B cell (primary cell): ENCODE results near the gene FRMD6. TPM values are rescaled to one million over a fixed set of nuclear protein-coding genes. Genes with fewer than 3 reads are reported as not detected.

Experiments
- ATAC-seq: fragments of 200-7000 bp; cut with Tn5 transposase; one replicate; pipeline ENCODE4 v1.10.0; 2021; ENCODE audit warnings: low read depth, mild to moderate bottlenecking, moderate number of reproducible peaks, moderate library complexity
- CTCF ChIA-PET: fragments of 350-600 bp; sonication (Branson Sonifier 250); formaldehyde crosslinking; loops from one replicate; lab custom pipeline; 2021; ENCODE audit warnings: antibody characterized with exemption, inconsistent platforms; lab: Charles Lee
- POLR2A ChIA-PET: fragments of 350-600 bp; sonication (Branson Sonifier 250); formaldehyde crosslinking; loops from one replicate; lab custom pipeline; 2021; ENCODE audit warnings: antibody characterized with exemption; lab: Charles Lee
- DNase-seq: peaks from one replicate; pipeline ENCODE4 v3.0.0; 2013
- H2AFZ ChIP-seq: 2 replicates; pipeline ENCODE4 v1.6.1; 2012; ENCODE audit warnings: mild to moderate bottlenecking, low read depth, low read length; ENCODE audit not compliant: insufficient read depth, poor library complexity, severe bottlenecking
- H3K27ac ChIP-seq, 2 donors: 1 replicate in 1 of 2; 2 replicates in 1 of 2; pipeline ENCODE4 v1.5.1; 2012 to 2013; ENCODE audit warnings: low read length in 2 of 2, mild to moderate bottlenecking in 2 of 2, moderate library complexity in 1 of 2
- H3K27me3 ChIP-seq, 4 experiments: fragments of 200-600 bp in 1 of 4; sonication (generic) in 1 of 4; replicated peaks in 1 of 4; 1 replicate in 2 of 4; 2 replicates in 2 of 4; pipeline versions ENCODE4 v1.6.1 to v1.7.0; 2013 to 2016; ENCODE audit warnings: low read length in 3 of 4, mild to moderate bottlenecking in 2 of 4, mixed read lengths in 1 of 4, moderate library complexity in 1 of 4; ENCODE audit not compliant: insufficient read depth in 4 of 4, control insufficient read depth in 3 of 4; ENCODE audit errors: control extremely low read depth in 1 of 4
- H3K36me3 ChIP-seq, 2 experiments: replicated peaks in 1 of 2; 1 replicate in 1 of 2; 2 replicates in 1 of 2; pipeline versions ENCODE4 v1.6.1 to v1.7.1; 2013; ENCODE audit warnings: low read length in 1 of 2; ENCODE audit not compliant: insufficient read depth in 2 of 2, control insufficient read depth in 1 of 2; ENCODE audit errors: control extremely low read depth in 1 of 2, extremely low read depth in 1 of 2
- H3K4me1 ChIP-seq, 2 donors: fragments of 200-600 bp in 1 of 2; sonication (generic) in 1 of 2; 1 replicate in 1 of 2; 2 replicates in 1 of 2; pipeline versions ENCODE4 v1.5.1 to v1.6.1; 2013 to 2017; ENCODE audit warnings: low read length in 2 of 2; ENCODE audit not compliant: control insufficient read depth in 2 of 2, insufficient read depth in 2 of 2
- H3K4me2 ChIP-seq: replicated peaks from 2 replicates; pipeline ENCODE3; 2012; ENCODE audit warnings: mild to moderate bottlenecking, low read depth, low read length; ENCODE audit not compliant: poor library complexity, severe bottlenecking
- H3K4me3 ChIP-seq, 5 experiments: fragments of 200-600 bp in 1 of 5; sonication (generic) in 1 of 5; 1 replicate in 3 of 5; 2 replicates in 2 of 5; pipeline versions ENCODE4 v1.5.1 to v1.7.0; 2011 to 2016; ENCODE audit warnings: low read length in 4 of 5, mild to moderate bottlenecking in 4 of 5, low read depth in 2 of 5, control low read depth in 1 of 5, moderate library complexity in 1 of 5; ENCODE audit not compliant: insufficient read depth in 1 of 5; ENCODE audit errors: control extremely low read depth in 1 of 5, extremely low read depth in 1 of 5
- H3K79me2 ChIP-seq: fragments of 200-600 bp; sonication (generic); one replicate; pipeline ENCODE4 v1.6.0; 2016; ENCODE audit warnings: low read length; ENCODE audit not compliant: control insufficient read depth, insufficient read depth
- H3K9ac ChIP-seq: fragments of 200-600 bp; sonication (generic); 2 replicates; pipeline ENCODE4 v1.6.1; 2017; ENCODE audit warnings: mild to moderate bottlenecking, low read length, moderate library complexity
- H3K9me3 ChIP-seq, 3 donors: one replicate each; pipeline versions ENCODE4 v1.6.1 to v1.7.1; 2013; ENCODE audit warnings: low read length in 2 of 3; ENCODE audit not compliant: control insufficient read depth in 2 of 3, insufficient read depth in 1 of 3; ENCODE audit errors: control extremely low read depth in 1 of 3
- H4K20me1 ChIP-seq: 2 replicates; pipeline ENCODE4 v1.6.0; 2012; ENCODE audit warnings: mild to moderate bottlenecking, low read length; ENCODE audit not compliant: insufficient read depth, control insufficient read depth, poor library complexity, severe bottlenecking
- H3K27ac Mint-ChIP-seq: one replicate; pipeline ENCODE4 v1.8.0; 2021; ENCODE audit warnings: mixed read lengths
- H3K27me3 Mint-ChIP-seq: one replicate; pipeline ENCODE4 v1.8.0; 2021; ENCODE audit warnings: mixed read lengths
- H3K4me1 Mint-ChIP-seq: one replicate; pipeline ENCODE4 v1.8.0; 2021; ENCODE audit warnings: mixed read lengths
- H3K4me3 Mint-ChIP-seq: one replicate; pipeline ENCODE4 v1.8.0; 2021; ENCODE audit warnings: mixed read lengths
- H3K9me3 Mint-ChIP-seq: one replicate; pipeline ENCODE4 v1.8.0; 2022; ENCODE audit warnings: mixed read lengths; ENCODE audit not compliant: insufficient read depth
- CTCF ChIP-seq: fragments of 200-600 bp; IDR thresholded peaks from one replicate; pipeline ENCODE4 v1.8.0; 2022; ENCODE audit warnings: antibody characterized with exemption, mild to moderate bottlenecking
- EZH2 ChIP-seq: IDR thresholded peaks from 2 replicates; pipeline ENCODE4 v1.6.1; 2012; ENCODE audit warnings: borderline replicate concordance, low read depth, mild to moderate bottlenecking, moderate library complexity, low read length; ENCODE audit not compliant: insufficient read depth, poor library complexity, severe bottlenecking
- WGBS: methylation state at CpG from one replicate; pipeline ENCODE4 v1.1.5; 2013; ENCODE audit warnings: missing lambda C conversion rate; ENCODE audit not compliant: insufficient coverage; 5-methylcytosine and 5-hydroxymethylcytosine counted together
- intact Hi-C: fragments of 100-400 bp; cut with micrococcal nuclease; formaldehyde crosslinking; loops from one replicate; pipeline ENCODE4 v1.10.0; 2022
- polyA plus RNA-seq: library from polyadenylated mRNA; depleted of rRNA; stranded (reverse); fragments of >200 nt; gene quantifications from 2 replicates; pipeline ENCODE4 v1.2.3, GENCODE V29; 2012
- total RNA-seq, 2 donors: library from RNA; stranded (reverse); fragments of 120-200 nt in 1 of 2; gene quantifications; 1 replicate in 1 of 2; 2 replicates in 1 of 2; pipeline versions ENCODE4 v1.2.3 to v1.2.4, GENCODE V29; 2013 to 2022

The FRMD6 gene
- total and polyA plus RNA-seq, 2 donors (not counting 1 experiment from before 2014, with no cell fraction given) = 0.03 to 0.30 TPM

GRCh38 chr14:51652168-51653078 lies 713 bp downstream of the FRMD6 start:
- Mint-ChIP-seq H3K27me3 (peaks cover 46% of the 10 kb centered on the region), H3K27ac (peak overlapping the region; percentile 32), H3K4me3 (peak overlapping the region; percentile 82), H3K9me3 (no peaks in the 10 kb centered on the region), H3K4me1 (peaks cover 12% of the 10 kb centered on the region)
- TF ChIP-seq CTCF (peak; percentile 36), EZH2 (no peak)
- Histone ChIP-seq H3K27ac (no peak overlapping the region), H3K9ac (peak overlapping the region; percentile 71), H3K4me3 (peak overlapping the region; percentile 34 to 85 (median 63)), H3K4me1 (peaks cover 19 to 25% of the 10 kb centered on the region in 2 donors), H3K79me2 (no peaks in the 10 kb centered on the region), H3K36me3 (no peaks in the 10 kb centered on the region), H2AFZ (peak overlapping the region; percentile 88), H3K4me2 (peak overlapping the region; percentile 99), H3K9me3 (no peaks in the 10 kb centered on the region), H3K27me3 (peaks cover 0 to 41% (median 36%) of the 10 kb centered on the region in 4 experiments), H4K20me1 (no peaks in the 10 kb centered on the region)
- under 1% methylated on average over 67 of the region's 75 CpGs for WGBS
- POLR2A ChIA-PET = interaction anchor here (0.5 kb wide), 1 partner anchor 1802 kb away, joined by 4 read pairs; no protein-coding TSS in a partner anchor
- CTCF ChIA-PET = interaction anchor here (0.6 to 1.5 kb wide), 7 partner anchors 12 to 450 kb away, joined by 3 to 6 read pairs (median 3); no protein-coding TSS in a partner anchor
- intact Hi-C loops = loop anchor here (2.0 to 10.0 kb wide), 3 partner anchors 195 to 900 kb away; partner anchors contain the start of genes GPR137C, TRIM9 and TXNDC16
- DNase-seq (no peak), ATAC-seq (peak; percentile 28)
